H1 (cell line): ENCODE data around the gene NIN.

Source experiments
- EGR1 ChIP-seq: IDR thresholded peaks from 2 replicates; pipeline ENCODE4 v1.6.1; 2011; ENCODE audit warnings: low read depth, low read length, borderline replicate concordance
- EZH2 ChIP-seq: fragments of 200-600 bp; sonication (generic); IDR thresholded peaks from 2 replicates; pipeline ENCODE4 v1.7.1; 2012; ENCODE audit warnings: low read depth, mild to moderate bottlenecking, moderate library complexity, low read length, inconsistent platforms; ENCODE audit not compliant: severe bottlenecking
- TF ChIP-seq, protein P1 (sequence below), 3 experiments: IDR thresholded peaks; 1 replicate in 2 of 3; 2 replicates in 1 of 3; pipeline versions ENCODE4 v1.5.1 to v1.6.1; 2011; ENCODE audit warnings: low read length in 3 of 3, mild to moderate bottlenecking in 3 of 3, inconsistent platforms in 2 of 3, low read depth in 1 of 3, moderate library complexity in 1 of 3; ENCODE audit not compliant: insufficient read depth in 1 of 3; ENCODE audit errors: control extremely low read depth in 1 of 3

DNA sequence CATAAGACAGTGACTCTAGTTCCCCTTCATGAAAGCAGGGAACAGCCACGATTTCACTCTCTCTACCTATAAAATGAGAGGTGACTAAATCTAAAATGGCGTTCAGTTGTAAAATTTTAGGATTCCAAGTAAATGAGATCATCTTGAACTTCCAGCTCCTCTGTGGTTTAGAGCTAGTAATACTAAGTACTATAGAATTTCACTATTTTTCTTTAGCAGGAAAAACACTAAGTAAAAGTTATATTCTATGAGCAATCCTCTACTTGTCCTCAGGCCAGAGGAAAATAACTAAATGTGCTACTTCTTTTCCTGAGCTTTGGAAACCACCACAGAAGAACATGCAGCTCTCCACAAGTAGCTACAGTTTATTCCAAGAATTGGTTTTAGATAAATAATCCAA lies 55.6 kb downstream of the NIN start:
- TF ChIP-seq EZH2 (no peak), EGR1 (no peak)
- TF ChIP-seq, protein P1, sequence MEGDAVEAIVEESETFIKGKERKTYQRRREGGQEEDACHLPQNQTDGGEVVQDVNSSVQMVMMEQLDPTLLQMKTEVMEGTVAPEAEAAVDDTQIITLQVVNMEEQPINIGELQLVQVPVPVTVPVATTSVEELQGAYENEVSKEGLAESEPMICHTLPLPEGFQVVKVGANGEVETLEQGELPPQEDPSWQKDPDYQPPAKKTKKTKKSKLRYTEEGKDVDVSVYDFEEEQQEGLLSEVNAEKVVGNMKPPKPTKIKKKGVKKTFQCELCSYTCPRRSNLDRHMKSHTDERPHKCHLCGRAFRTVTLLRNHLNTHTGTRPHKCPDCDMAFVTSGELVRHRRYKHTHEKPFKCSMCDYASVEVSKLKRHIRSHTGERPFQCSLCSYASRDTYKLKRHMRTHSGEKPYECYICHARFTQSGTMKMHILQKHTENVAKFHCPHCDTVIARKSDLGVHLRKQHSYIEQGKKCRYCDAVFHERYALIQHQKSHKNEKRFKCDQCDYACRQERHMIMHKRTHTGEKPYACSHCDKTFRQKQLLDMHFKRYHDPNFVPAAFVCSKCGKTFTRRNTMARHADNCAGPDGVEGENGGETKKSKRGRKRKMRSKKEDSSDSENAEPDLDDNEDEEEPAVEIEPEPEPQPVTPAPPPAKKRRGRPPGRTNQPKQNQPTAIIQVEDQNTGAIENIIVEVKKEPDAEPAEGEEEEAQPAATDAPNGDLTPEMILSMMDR (IDR thresholded peaks at IDR 0.05; ENCODE audit: control extremely low read depth in 1 of 3, insufficient read depth in 1 of 3, low read depth in 1 of 3, low read length in 3 of 3): no peak
